Measurements from ENCODE around the gene CCDC146.
"Not testable (repeated sequence)": the region's sequence is repeated elsewhere in the genome, so short reads cannot be mapped to it uniquely, and the experiment has no call there.

Gene CCDC146

GRCh38 chr7:77329466-77330168 lies 207.2 kb downstream of the CCDC146 start:
- DNase-seq (ENCODE audit: low read depth, low spot score): no peak

GRCh38 chr7:77330169-77330882 lies 207.9 kb downstream of the CCDC146 start:
- DNase-seq (ENCODE audit: low read depth, low spot score): no peak

- DNase-seq (ENCODE audit: low read depth, low spot score): peak; percentile 54
These were observed 209.7 kb downstream of the CCDC146 start for GRCh38 chr7:77331938-77332695.

DNA sequence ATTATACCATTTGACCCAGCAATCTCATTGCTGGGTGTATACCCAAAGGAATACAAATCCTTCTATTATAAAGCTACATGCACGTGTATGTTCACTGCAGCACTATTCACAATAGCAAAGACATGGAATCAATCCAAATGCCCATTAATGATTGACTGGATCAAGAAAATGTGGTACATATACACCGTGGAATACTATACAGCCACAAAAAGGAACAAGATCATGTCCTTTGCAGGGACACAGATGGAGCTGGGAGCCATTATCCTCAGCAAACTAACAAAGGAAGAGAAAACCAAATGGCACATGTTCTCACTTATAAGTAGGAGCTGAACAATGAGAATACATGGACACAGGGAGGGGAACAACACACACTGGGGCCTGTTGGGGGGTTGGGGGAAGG lies 211.6 kb downstream of the CCDC146 start:
- not testable (repeated sequence) for DNase-seq (ENCODE audit: low read depth, low spot score)

GRCh38 chr7:77335581-77335980 lies 213.2 kb downstream of the CCDC146 start:
- no peak for DNase-seq (ENCODE audit: low read depth, low spot score)

DNA sequence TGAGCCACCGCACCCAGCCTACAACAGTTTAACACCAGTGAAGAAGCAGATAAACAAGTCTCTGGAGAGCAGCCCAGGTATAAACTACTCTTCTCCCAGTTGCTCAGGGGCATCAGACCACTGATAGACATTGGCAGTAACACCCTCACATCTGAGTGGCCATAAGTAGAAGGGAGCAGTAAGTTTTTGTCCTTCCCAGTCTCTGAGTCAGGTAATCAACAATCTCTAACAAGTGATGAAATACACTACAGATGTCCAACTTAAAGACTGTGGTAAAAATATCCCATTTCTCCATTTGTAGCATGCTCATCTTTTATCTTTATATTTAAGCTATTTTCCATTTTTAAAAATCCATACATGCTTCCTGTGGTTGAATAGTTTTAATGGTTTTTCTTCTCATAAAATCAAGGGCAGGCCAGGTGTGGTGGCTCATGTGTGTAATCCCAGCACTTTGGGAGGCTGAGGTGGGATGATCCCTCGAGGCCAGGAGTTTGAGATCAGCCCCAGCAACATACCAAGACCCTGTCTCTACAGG lies 215.1 kb downstream of the CCDC146 start:
- no peak for DNase-seq (ENCODE audit: low read depth, low spot score)

GRCh38 chr7:77338260-77338659 lies 215.8 kb downstream of the CCDC146 start:
- no peak for DNase-seq (ENCODE audit: low read depth, low spot score)

- DNase-seq (ENCODE audit: low read depth, low spot score): no peak
These were observed 216.6 kb downstream of the CCDC146 start for GRCh38 chr7:77338883-77339629.

GRCh38 chr7:77339726-77340125 lies 217.3 kb downstream of the CCDC146 start:
- DNase-seq (ENCODE audit: low read depth, low spot score): no peak
